Panc1 (cell line): ENCODE data around the gene MSLN. TPM values are rescaled to one million over a fixed set of nuclear protein-coding genes. Genes with fewer than 3 reads are reported as not detected.

ENCODE experiments used
- ATAC-seq: fragments of 200-7000 bp; cut with Tn5 transposase; 2 replicates; pipeline ENCODE4 v1.9.1; 2020; ENCODE audit warnings: mild to moderate bottlenecking, moderate library complexity
- BruUV-seq: library from RNA; stranded (reverse); fragments of 400-500 nt; replicated peaks from 2 replicates; lab custom pipeline; 2021; lab: Mats Ljungman, UMichigan
- CTCF ChIA-PET: fragments of 300-600 bp; sonication (Branson Sonifier 250); formaldehyde crosslinking; loops from one replicate; lab custom pipeline; 2022; ENCODE audit warnings: antibody characterized with exemption; lab: Charles Lee
- POLR2A ChIA-PET: fragments of 300-600 bp; sonication (Branson Sonifier 250); formaldehyde crosslinking; loops from one replicate; lab custom pipeline; 2022; ENCODE audit warnings: antibody characterized with exemption; lab: Charles Lee
- DNase-seq: peaks from one replicate; pipeline ENCODE4 v3.0.0-alpha.2; 2010; ENCODE audit warnings: low read depth, low spot score
- H3K27ac ChIP-seq: 2 replicates; pipeline ENCODE4 v1.5.1; 2011; ENCODE audit warnings: mild to moderate bottlenecking, low read length, inconsistent platforms
- H3K27me3 ChIP-seq: fragments of 200-500 bp; sonication (Bioruptor generic); 2 replicates; pipeline ENCODE4 v1.6.0; 2014; ENCODE audit warnings: low read length, inconsistent platforms; ENCODE audit not compliant: control insufficient read depth, insufficient read depth
- H3K36me3 ChIP-seq: fragments of 200-500 bp; sonication (Bioruptor generic); 2 replicates; pipeline ENCODE4 v1.5.1; 2014; ENCODE audit warnings: inconsistent platforms, mild to moderate bottlenecking, low read length, moderate library complexity; ENCODE audit not compliant: control insufficient read depth, insufficient read depth
- H3K4me1 ChIP-seq: 2 replicates; pipeline ENCODE4 v1.5.1; 2011; ENCODE audit warnings: inconsistent platforms, mild to moderate bottlenecking, low read length, moderate library complexity; ENCODE audit not compliant: control insufficient read depth, insufficient read depth
- H3K4me3 ChIP-seq, 2 experiments: 2 replicates each; pipeline ENCODE4 v1.5.1; 2011 to 2012; ENCODE audit warnings: low read depth in 2 of 2, low read length in 2 of 2, mild to moderate bottlenecking in 2 of 2, inconsistent platforms in 1 of 2, moderate library complexity in 1 of 2
- H3K9me3 ChIP-seq: fragments of 200-500 bp; sonication (Bioruptor generic); 2 replicates; pipeline ENCODE4 v1.5.1; 2014; ENCODE audit warnings: low read depth, mild to moderate bottlenecking, inconsistent platforms, low read length, moderate library complexity; ENCODE audit not compliant: control insufficient read depth, insufficient read depth
- CTCF ChIP-seq: fragments of 450-650 bp; IDR thresholded peaks from 2 replicates; pipeline ENCODE4 v1.5.1; 2017; ENCODE audit warnings: mild to moderate bottlenecking
- POLR2AphosphoS5 ChIP-seq: IDR thresholded peaks from 2 replicates; pipeline ENCODE4 v1.6.1; 2012; ENCODE audit warnings: mild to moderate bottlenecking, low read depth, low read length, moderate library complexity
- REST ChIP-seq, 2 experiments: IDR thresholded peaks; 2 replicates each; pipeline ENCODE4 v1.6.1; 2011 to 2012; ENCODE audit warnings: low read depth in 2 of 2, control low read depth in 1 of 2, low read length in 1 of 2, mild to moderate bottlenecking in 1 of 2, moderate library complexity in 1 of 2; ENCODE audit not compliant: insufficient read depth in 1 of 2
- SIN3A ChIP-seq: IDR thresholded peaks from 2 replicates; pipeline ENCODE4 v1.6.1; 2012; ENCODE audit warnings: low read depth, mild to moderate bottlenecking, low read length, moderate library complexity, borderline replicate concordance; ENCODE audit not compliant: insufficient read depth
- TCF7L2 ChIP-seq: IDR thresholded peaks from 2 replicates; pipeline ENCODE4 v1.6.1; 2011; ENCODE audit warnings: mild to moderate bottlenecking, low read depth, low read length, inconsistent platforms
- in situ Hi-C: cut with HindIII; loops from 2 replicates; pipeline ENCODE4 v1.10.0; 2016; ENCODE audit warnings: low sequenced_read_pairs, low pct_unique_long_range_greater_than_20kb
- intact Hi-C: fragments of 100-400 bp; cut with micrococcal nuclease; formaldehyde crosslinking; loops from one replicate; pipeline ENCODE4 v1.10.0; 2022; ENCODE audit not compliant: unreplicated experiment
- total RNA-seq: library from RNA; stranded (reverse); gene quantifications from one replicate; pipeline ENCODE4 v1.2.1, GENCODE V29; 2021; ENCODE audit not compliant: unreplicated experiment

The MSLN gene
- total RNA-seq, 1 experiment from 2014 or later, result 1.1 TPM

- no peak for DNase-seq
- H3K9me3 ChIP-seq, result no peaks in the 10 kb centered on the region
- no peak overlapping the region for H3K27ac ChIP-seq
- CTCF ChIA-PET, result interaction anchor here (0.7 to 0.8 kb wide), 2 partner anchors 12 to 238 kb away, joined by 4 to 6 read pairs; no protein-coding TSS in a partner anchor
- no peaks in the 10 kb centered on the region for H3K36me3 ChIP-seq
- TF ChIP-seq TCF7L2 (no peak), POLR2AphosphoS5 (no peak), REST (IDR thresholded peaks at IDR 0.05; ENCODE audit: insufficient read depth in 1 of 2, low read depth in 2 of 2, low read length in 1 of 2) (no peak), SIN3A (no peak), CTCF (no peak)
- no peak overlapping the region for H3K4me3 ChIP-seq
- BruUV-seq, result no TSS peak
- ATAC-seq, result no peak
- POLR2A ChIA-PET, result no interaction called here
- intact Hi-C loops, result no loop called here
- no peaks in the 10 kb centered on the region for H3K27me3 ChIP-seq
- in situ Hi-C loops, result no loop called here
- H3K4me1 ChIP-seq, result peaks cover 4% of the 10 kb centered on the region; the same call in 1 of the 2 replicates
These were observed 54.4 kb downstream of the MSLN start for GRCh38 chr16:814974-815373.

GRCh38 chr16:815861-816260 lies 55.3 kb downstream of the MSLN start:
- ChIA-PET CTCF (interaction anchor here (0.7 kb wide), 1 partner anchor 237 kb away, joined by 6 read pairs; no protein-coding TSS in a partner anchor), POLR2A (no interaction called here)
- Histone ChIP-seq H3K9me3 (no peaks in the 10 kb centered on the region), H3K4me3 (no peak overlapping the region), H3K36me3 (no peaks in the 10 kb centered on the region), H3K27ac (no peak overlapping the region), H3K27me3 (no peaks in the 10 kb centered on the region), H3K4me1 (peaks cover 4% of the 10 kb centered on the region; the same call in 1 of the 2 replicates)
- in situ Hi-C loops (no loop called here), intact Hi-C loops (no loop called here)
- no peak for TF ChIP-seq CTCF
- no peak for TF ChIP-seq POLR2AphosphoS5
- no peak for TF ChIP-seq TCF7L2
- TF ChIP-seq REST (IDR thresholded peaks at IDR 0.05; ENCODE audit: insufficient read depth in 1 of 2, low read depth in 2 of 2, low read length in 1 of 2), result no peak
- no peak for TF ChIP-seq SIN3A
- no TSS peak for BruUV-seq
- no peak for DNase-seq
- no peak for ATAC-seq
